Liver (tissue), 9 donors: ENCODE data around the gene RRAGB. TPM values are rescaled to one million over a fixed set of nuclear protein-coding genes. Genes with fewer than 3 reads are reported as not detected.

Experiments
- DNase-seq: peaks from one replicate; pipeline ENCODE4 v3.0.0-alpha.2; 2017; ENCODE audit warnings: low spot score
- H3K27ac ChIP-seq, 2 donors: one replicate each; pipeline ENCODE4 v1.7.0; 2013; ENCODE audit warnings: inconsistent platforms in 2 of 2, low read length in 2 of 2, control low read depth in 1 of 2, low read depth in 1 of 2, mild to moderate bottlenecking in 1 of 2
- H3K27me3 ChIP-seq, 4 donors: one replicate each; pipeline versions ENCODE4 v1.6.1 to v1.7.0; 2013; ENCODE audit warnings: low read length in 3 of 4, inconsistent platforms in 1 of 4, mild to moderate bottlenecking in 1 of 4, moderate library complexity in 1 of 4; ENCODE audit not compliant: control insufficient read depth in 4 of 4, insufficient read depth in 4 of 4
- H3K36me3 ChIP-seq, 4 donors: one replicate each; pipeline versions ENCODE4 v1.6.1 to v1.7.0; 2013; ENCODE audit warnings: low read length in 3 of 4, mild to moderate bottlenecking in 3 of 4, low read depth in 1 of 4, moderate library complexity in 1 of 4; ENCODE audit not compliant: control insufficient read depth in 4 of 4, insufficient read depth in 3 of 4
- H3K4me1 ChIP-seq, 4 donors: one replicate each; pipeline versions ENCODE4 v1.6.1 to v1.7.0; 2013; ENCODE audit warnings: low read length in 3 of 4, mild to moderate bottlenecking in 3 of 4, moderate library complexity in 1 of 4; ENCODE audit not compliant: control insufficient read depth in 4 of 4, insufficient read depth in 4 of 4
- H3K4me3 ChIP-seq, 3 donors: one replicate each; pipeline versions ENCODE4 v1.6.1 to v1.7.0; 2013; ENCODE audit warnings: low read length in 3 of 3, control low read depth in 1 of 3, low read depth in 1 of 3, mild to moderate bottlenecking in 1 of 3
- H3K9ac ChIP-seq, 2 donors: one replicate each; pipeline ENCODE4 v1.7.0; 2013; ENCODE audit warnings: low read length in 2 of 2, mild to moderate bottlenecking in 2 of 2, moderate library complexity in 2 of 2, control low read depth in 1 of 2, low read depth in 1 of 2
- H3K9me3 ChIP-seq, 4 donors: one replicate each; pipeline versions ENCODE4 v1.6.1 to v1.7.0; 2013; ENCODE audit warnings: low read length in 3 of 4; ENCODE audit not compliant: control insufficient read depth in 4 of 4
- EGR1 ChIP-seq, 2 donors: IDR thresholded peaks; 2 replicates each; pipeline ENCODE4 v1.6.1; 2016 to 2018; ENCODE audit warnings: antibody characterized with exemption in 2 of 2, low read depth in 2 of 2
- FOXA1 ChIP-seq: IDR thresholded peaks from 2 replicates; pipeline ENCODE4 v1.6.1; 2016; ENCODE audit warnings: antibody characterized with exemption
- FOXA2 ChIP-seq: IDR thresholded peaks from 2 replicates; pipeline ENCODE4 v1.6.1; 2016; ENCODE audit warnings: antibody characterized with exemption
- GABPA ChIP-seq, 2 donors: IDR thresholded peaks in 1 of 2; conservative IDR thresholded peaks in 1 of 2; 2 replicates each; pipeline ENCODE4 v1.6.1; 2016; ENCODE audit warnings: antibody characterized with exemption in 2 of 2, mild to moderate bottlenecking in 1 of 2, moderate library complexity in 1 of 2
- HNF4A ChIP-seq, 2 donors: conservative IDR thresholded peaks; 2 replicates each; pipeline ENCODE4 v1.6.1; 2016; ENCODE audit warnings: antibody characterized with exemption in 2 of 2, mild to moderate bottlenecking in 2 of 2
- HNF4G ChIP-seq: IDR thresholded peaks from 2 replicates; pipeline ENCODE4 v1.6.1; 2016; ENCODE audit warnings: antibody characterized with exemption
- JUND ChIP-seq, 2 donors: IDR thresholded peaks; 2 replicates each; pipeline ENCODE4 v1.6.1; 2016; ENCODE audit warnings: antibody characterized with exemption in 2 of 2
- NR2F2 ChIP-seq: IDR thresholded peaks from 2 replicates; pipeline ENCODE4 v1.6.1; 2016; ENCODE audit warnings: antibody characterized with exemption
- RAD21 ChIP-seq, 2 donors: IDR thresholded peaks; 2 replicates each; pipeline ENCODE4 v1.6.1; 2016; ENCODE audit warnings: antibody characterized with exemption in 2 of 2, mild to moderate bottlenecking in 2 of 2
- RXRA ChIP-seq, 2 donors: IDR thresholded peaks; 2 replicates each; pipeline ENCODE4 v1.6.1; 2017 to 2018; ENCODE audit warnings: antibody characterized with exemption in 2 of 2, mild to moderate bottlenecking in 1 of 2
- SP1 ChIP-seq: IDR thresholded peaks from 2 replicates; pipeline ENCODE4 v1.6.1; 2018; ENCODE audit warnings: antibody characterized with exemption, mild to moderate bottlenecking
- TAF1 ChIP-seq: conservative IDR thresholded peaks from 2 replicates; pipeline ENCODE4 v1.6.1; 2016; ENCODE audit warnings: antibody characterized with exemption, mild to moderate bottlenecking
- YY1 ChIP-seq: IDR thresholded peaks from 2 replicates; pipeline ENCODE4 v1.6.1; 2016; ENCODE audit warnings: antibody characterized with exemption, mild to moderate bottlenecking
- ZBTB33 ChIP-seq: IDR thresholded peaks from 2 replicates; pipeline ENCODE4 v1.6.1; 2016; ENCODE audit warnings: antibody characterized with exemption
- WGBS: extraction: QIAGEN DNeasy Blood & Tissue Kit; methylation state at CpG from one replicate; pipeline ENCODE4 v1.1.7; 2013; 5-methylcytosine and 5-hydroxymethylcytosine counted together
- polyA plus RNA-seq, 2 donors: library from polyadenylated mRNA; stranded (reverse) in 1 of 2; unstranded in 1 of 2; fragments of 200-250 nt in 1 of 2; fragments of >200 nt in 1 of 2; fragmentation: Nextera tagmentation in 1 of 2; extraction: Ambion mirVana in 1 of 2; gene quantifications; one replicate each; pipeline versions ENCODE4 v1.2.1 to v1.2.3, GENCODE V29; 2013 to 2015
- total RNA-seq, 2 donors: library from RNA; depleted of rRNA; stranded (reverse); fragments of >200 nt; gene quantifications; one replicate each; pipeline ENCODE4 v1.2.3, GENCODE V29; 2014
- TF ChIP-seq, protein P1 (sequence below): IDR thresholded peaks from 2 replicates; pipeline ENCODE4 v1.6.1; 2016; ENCODE audit warnings: antibody characterized with exemption
- TF ChIP-seq, protein P2 (sequence below): IDR thresholded peaks from 2 replicates; pipeline ENCODE4 v1.6.1; 2016; ENCODE audit warnings: antibody characterized with exemption
- TF ChIP-seq, protein P3 (sequence below): IDR thresholded peaks from 2 replicates; pipeline ENCODE4 v1.6.1; 2016; ENCODE audit warnings: antibody characterized with exemption, mild to moderate bottlenecking
- TF ChIP-seq, protein P4 (sequence below): fragments of 150-350 bp; IDR thresholded peaks from 2 replicates; pipeline ENCODE4 v1.5.1; 2017; ENCODE audit warnings: improper control_type of control experiment, low read depth, low read length; ENCODE audit not compliant: missing input control
- donor health status: healthy.
- donor health status: healthy.
- donor health status: healthy.
- donor health status: healthy.
- donor health status: healthy.

Gene RRAGB
- total and polyA plus RNA-seq, 4 donors = 2.8 to 10.3 (median 8.1) TPM

DNA sequence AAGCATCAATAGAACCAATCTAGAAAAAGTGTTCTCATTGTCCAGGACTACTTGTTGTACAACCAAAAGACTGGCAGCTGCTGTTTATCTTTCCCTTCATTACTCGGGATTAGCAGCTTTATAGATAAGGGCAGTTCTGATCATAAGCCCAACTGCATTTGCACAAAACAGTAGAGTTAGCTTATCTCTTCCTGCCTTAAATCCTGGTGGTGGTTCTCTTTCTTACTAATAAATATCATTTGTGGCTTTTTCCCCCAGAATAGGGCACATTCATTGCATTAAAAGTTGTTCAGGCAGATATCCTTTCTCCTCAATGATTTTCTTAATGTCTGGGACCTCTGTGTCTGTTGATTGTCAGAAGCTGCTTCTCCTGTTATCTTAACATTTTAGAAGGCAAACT lies 20.2 kb upstream of the RRAGB start:
- TF ChIP-seq GABPA (IDR thresholded peaks at IDR 0.05 in 1 of 2, conservative IDR thresholded peaks at IDR 0.05 in 1 of 2) (no peak), RXRA (IDR thresholded peaks at IDR 0.05) (no peak), FOXA1 (no peak), YY1 (no peak), EGR1 (IDR thresholded peaks at IDR 0.05; ENCODE audit: low read depth in 2 of 2) (no peak), NR2F2 (no peak), FOXA2 (no peak), HNF4G (no peak), JUND (IDR thresholded peaks at IDR 0.05) (no peak), RAD21 (IDR thresholded peaks at IDR 0.05) (no peak), SP1 (no peak), ZBTB33 (no peak), HNF4A (conservative IDR thresholded peaks at IDR 0.05) (no peak), TAF1 (no peak)
- TF ChIP-seq, protein P1, sequence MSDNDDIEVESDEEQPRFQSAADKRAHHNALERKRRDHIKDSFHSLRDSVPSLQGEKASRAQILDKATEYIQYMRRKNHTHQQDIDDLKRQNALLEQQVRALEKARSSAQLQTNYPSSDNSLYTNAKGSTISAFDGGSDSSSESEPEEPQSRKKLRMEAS = no peak
- TF ChIP-seq, protein P2, sequence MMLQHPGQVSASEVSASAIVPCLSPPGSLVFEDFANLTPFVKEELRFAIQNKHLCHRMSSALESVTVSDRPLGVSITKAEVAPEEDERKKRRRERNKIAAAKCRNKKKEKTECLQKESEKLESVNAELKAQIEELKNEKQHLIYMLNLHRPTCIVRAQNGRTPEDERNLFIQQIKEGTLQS = no peak
- TF ChIP-seq, protein P3, sequence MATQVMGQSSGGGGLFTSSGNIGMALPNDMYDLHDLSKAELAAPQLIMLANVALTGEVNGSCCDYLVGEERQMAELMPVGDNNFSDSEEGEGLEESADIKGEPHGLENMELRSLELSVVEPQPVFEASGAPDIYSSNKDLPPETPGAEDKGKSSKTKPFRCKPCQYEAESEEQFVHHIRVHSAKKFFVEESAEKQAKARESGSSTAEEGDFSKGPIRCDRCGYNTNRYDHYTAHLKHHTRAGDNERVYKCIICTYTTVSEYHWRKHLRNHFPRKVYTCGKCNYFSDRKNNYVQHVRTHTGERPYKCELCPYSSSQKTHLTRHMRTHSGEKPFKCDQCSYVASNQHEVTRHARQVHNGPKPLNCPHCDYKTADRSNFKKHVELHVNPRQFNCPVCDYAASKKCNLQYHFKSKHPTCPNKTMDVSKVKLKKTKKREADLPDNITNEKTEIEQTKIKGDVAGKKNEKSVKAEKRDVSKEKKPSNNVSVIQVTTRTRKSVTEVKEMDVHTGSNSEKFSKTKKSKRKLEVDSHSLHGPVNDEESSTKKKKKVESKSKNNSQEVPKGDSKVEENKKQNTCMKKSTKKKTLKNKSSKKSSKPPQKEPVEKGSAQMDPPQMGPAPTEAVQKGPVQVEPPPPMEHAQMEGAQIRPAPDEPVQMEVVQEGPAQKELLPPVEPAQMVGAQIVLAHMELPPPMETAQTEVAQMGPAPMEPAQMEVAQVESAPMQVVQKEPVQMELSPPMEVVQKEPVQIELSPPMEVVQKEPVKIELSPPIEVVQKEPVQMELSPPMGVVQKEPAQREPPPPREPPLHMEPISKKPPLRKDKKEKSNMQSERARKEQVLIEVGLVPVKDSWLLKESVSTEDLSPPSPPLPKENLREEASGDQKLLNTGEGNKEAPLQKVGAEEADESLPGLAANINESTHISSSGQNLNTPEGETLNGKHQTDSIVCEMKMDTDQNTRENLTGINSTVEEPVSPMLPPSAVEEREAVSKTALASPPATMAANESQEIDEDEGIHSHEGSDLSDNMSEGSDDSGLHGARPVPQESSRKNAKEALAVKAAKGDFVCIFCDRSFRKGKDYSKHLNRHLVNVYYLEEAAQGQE = no peak
- TF ChIP-seq, protein P4, sequence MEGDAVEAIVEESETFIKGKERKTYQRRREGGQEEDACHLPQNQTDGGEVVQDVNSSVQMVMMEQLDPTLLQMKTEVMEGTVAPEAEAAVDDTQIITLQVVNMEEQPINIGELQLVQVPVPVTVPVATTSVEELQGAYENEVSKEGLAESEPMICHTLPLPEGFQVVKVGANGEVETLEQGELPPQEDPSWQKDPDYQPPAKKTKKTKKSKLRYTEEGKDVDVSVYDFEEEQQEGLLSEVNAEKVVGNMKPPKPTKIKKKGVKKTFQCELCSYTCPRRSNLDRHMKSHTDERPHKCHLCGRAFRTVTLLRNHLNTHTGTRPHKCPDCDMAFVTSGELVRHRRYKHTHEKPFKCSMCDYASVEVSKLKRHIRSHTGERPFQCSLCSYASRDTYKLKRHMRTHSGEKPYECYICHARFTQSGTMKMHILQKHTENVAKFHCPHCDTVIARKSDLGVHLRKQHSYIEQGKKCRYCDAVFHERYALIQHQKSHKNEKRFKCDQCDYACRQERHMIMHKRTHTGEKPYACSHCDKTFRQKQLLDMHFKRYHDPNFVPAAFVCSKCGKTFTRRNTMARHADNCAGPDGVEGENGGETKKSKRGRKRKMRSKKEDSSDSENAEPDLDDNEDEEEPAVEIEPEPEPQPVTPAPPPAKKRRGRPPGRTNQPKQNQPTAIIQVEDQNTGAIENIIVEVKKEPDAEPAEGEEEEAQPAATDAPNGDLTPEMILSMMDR = no peak
- peaks cover 0 to 2% (median 0%) of the 10 kb centered on the region in 4 donors for H3K27me3 ChIP-seq
- 19% methylated on average over 1 of the region's 1 CpG for WGBS

More for the DNA sequence above, 20.2 kb upstream of the RRAGB start:
- Histone ChIP-seq H3K9ac (no peak overlapping the region), H3K27ac (no peak overlapping the region), H3K4me1 (no peaks in the 10 kb centered on the region), H3K9me3 (no peaks in the 10 kb centered on the region), H3K4me3 (no peak overlapping the region), H3K36me3 (no peaks in the 10 kb centered on the region)
- DNase-seq = no peak
